Breast epithelium (tissue), 3 donors: ENCODE measurements around the gene MSANTD7.

Experiments used
- POLR2A ChIP-seq: fragments of 450-650 bp; IDR thresholded peaks from one replicate; pipeline ENCODE4 v1.6.1; 2016; ENCODE audit warnings: antibody characterized with exemption, mild to moderate bottlenecking, moderate library complexity
- POLR2AphosphoS5 ChIP-seq, 3 donors: sonication (generic); formaldehyde crosslinking; IDR thresholded peaks; one replicate each; pipeline ENCODE4 v1.6.1; 2017; ENCODE audit warnings: antibody characterized with exemption in 3 of 3
- TF ChIP-seq, protein P1 (sequence below), 3 donors: fragments of 450-650 bp; IDR thresholded peaks; one replicate each; pipeline ENCODE4 v1.5.1; 2016 to 2017; ENCODE audit warnings: antibody characterized with exemption in 3 of 3, mild to moderate bottlenecking in 3 of 3, moderate library complexity in 3 of 3

- TF ChIP-seq POLR2A (no peak), POLR2AphosphoS5 (IDR thresholded peaks at IDR 0.05) (no peak)
- TF ChIP-seq, protein P1, sequence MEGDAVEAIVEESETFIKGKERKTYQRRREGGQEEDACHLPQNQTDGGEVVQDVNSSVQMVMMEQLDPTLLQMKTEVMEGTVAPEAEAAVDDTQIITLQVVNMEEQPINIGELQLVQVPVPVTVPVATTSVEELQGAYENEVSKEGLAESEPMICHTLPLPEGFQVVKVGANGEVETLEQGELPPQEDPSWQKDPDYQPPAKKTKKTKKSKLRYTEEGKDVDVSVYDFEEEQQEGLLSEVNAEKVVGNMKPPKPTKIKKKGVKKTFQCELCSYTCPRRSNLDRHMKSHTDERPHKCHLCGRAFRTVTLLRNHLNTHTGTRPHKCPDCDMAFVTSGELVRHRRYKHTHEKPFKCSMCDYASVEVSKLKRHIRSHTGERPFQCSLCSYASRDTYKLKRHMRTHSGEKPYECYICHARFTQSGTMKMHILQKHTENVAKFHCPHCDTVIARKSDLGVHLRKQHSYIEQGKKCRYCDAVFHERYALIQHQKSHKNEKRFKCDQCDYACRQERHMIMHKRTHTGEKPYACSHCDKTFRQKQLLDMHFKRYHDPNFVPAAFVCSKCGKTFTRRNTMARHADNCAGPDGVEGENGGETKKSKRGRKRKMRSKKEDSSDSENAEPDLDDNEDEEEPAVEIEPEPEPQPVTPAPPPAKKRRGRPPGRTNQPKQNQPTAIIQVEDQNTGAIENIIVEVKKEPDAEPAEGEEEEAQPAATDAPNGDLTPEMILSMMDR (IDR thresholded peaks at IDR 0.05) = no peak
Measured at GRCh38 chr10:14884082-14884481, 46.0 kb downstream of the MSANTD7 start.
